Activated CD8-positive, alpha-beta memory T cell treated with anti-CD3 and anti-CD28 coated beads, Interleukin-2, amount 10 ng/mL, durations not matched to agents 7 days and 5 days (primary cell): ENCODE data around the gene C1orf198. TPM values are rescaled to one million over a fixed set of nuclear protein-coding genes. Genes with fewer than 3 reads are reported as not detected.

Experiments
- ATAC-seq: fragments of 150-1000 bp; cut with Tn5 transposase; one replicate; pipeline ENCODE4 v1.10.0; 2021; ENCODE audit warnings: moderate library complexity
- CTCF ChIA-PET: fragments of 350-600 bp; sonication (Branson Sonifier 250); formaldehyde crosslinking; loops from one replicate; lab custom pipeline; 2021; ENCODE audit warnings: antibody characterized with exemption; lab: Charles Lee
- DNase-seq: peaks from one replicate; pipeline ENCODE4 v3.0.0-alpha.2; 2020
- H3K27ac Mint-ChIP-seq: one replicate; pipeline ENCODE4 v1.8.0; 2021; ENCODE audit warnings: mild to moderate bottlenecking, mixed read lengths
- H3K27me3 Mint-ChIP-seq: one replicate; pipeline ENCODE4 v1.8.0; 2021; ENCODE audit warnings: mixed read lengths
- H3K36me3 Mint-ChIP-seq: one replicate; pipeline ENCODE4 v1.8.0; 2021; ENCODE audit warnings: mild to moderate bottlenecking, mixed read lengths
- H3K4me1 Mint-ChIP-seq: one replicate; pipeline ENCODE4 v1.8.0; 2021; ENCODE audit warnings: mixed read lengths
- H3K4me3 Mint-ChIP-seq: one replicate; pipeline ENCODE4 v1.8.0; 2021; ENCODE audit warnings: mild to moderate bottlenecking, moderate library complexity, mixed read lengths
- H3K9me3 Mint-ChIP-seq: one replicate; pipeline ENCODE4 v1.8.0; 2022; ENCODE audit warnings: low read depth, mixed read lengths
- total RNA-seq, 2 experiments: library from RNA; stranded (reverse); gene quantifications; one replicate each; pipeline ENCODE4 v1.2.3, GENCODE V29; 2021

The C1orf198 gene
- total RNA-seq, 2 experiments from 2014 or later = 1.8 to 3.6 TPM

GRCh38 chr1:230798491-230798890 is 69.8 kb downstream of the C1orf198 start:
- Mint-ChIP-seq H3K27me3 (peaks cover 10% of the 10 kb centered on the region), H3K27ac (no peak overlapping the region)
- DNase-seq = no peak

GRCh38 chr1:230797942-230798365 is 70.4 kb downstream of the C1orf198 start:
- Mint-ChIP-seq H3K4me1 (no peaks in the 10 kb centered on the region), H3K27me3 (peaks cover 10% of the 10 kb centered on the region), H3K9me3 (no peaks in the 10 kb centered on the region), H3K4me3 (no peak overlapping the region), H3K36me3 (no peaks in the 10 kb centered on the region), H3K27ac (no peak overlapping the region)
- ATAC-seq (no peak), DNase-seq (no peak)
- CTCF ChIA-PET = interaction anchor here (2.9 kb wide), 1 partner anchor 413 kb away, joined by 10 read pairs; no protein-coding TSS in a partner anchor

More at GRCh38 chr1:230798491-230798890, 69.8 kb downstream of the C1orf198 start:
- no peak for ATAC-seq
- H3K9me3 Mint-ChIP-seq = no peaks in the 10 kb centered on the region
- no peaks in the 10 kb centered on the region for H3K4me1 Mint-ChIP-seq
- no peak overlapping the region for H3K4me3 Mint-ChIP-seq
- CTCF ChIA-PET = interaction anchor here (2.9 kb wide), 1 partner anchor 412 kb away, joined by 10 read pairs; no protein-coding TSS in a partner anchor
- H3K36me3 Mint-ChIP-seq = no peaks in the 10 kb centered on the region

- Mint-ChIP-seq H3K27ac (no peak overlapping the region), H3K4me3 (no peak overlapping the region), H3K27me3 (peaks cover 10% of the 10 kb centered on the region), H3K9me3 (no peaks in the 10 kb centered on the region), H3K4me1 (no peaks in the 10 kb centered on the region), H3K36me3 (no peaks in the 10 kb centered on the region)
- CTCF ChIA-PET = interaction anchor here (2.9 kb wide), 1 partner anchor 413 kb away, joined by 10 read pairs; no protein-coding TSS in a partner anchor
- ATAC-seq (no peak), DNase-seq (no peak)
These were observed 70.9 kb downstream of the C1orf198 start for GRCh38 chr1:230797376-230797920.

GRCh38 chr1:230796626-230797025 is 71.7 kb downstream of the C1orf198 start:
- CTCF ChIA-PET = interaction anchor here (2.9 kb wide), 1 partner anchor 414 kb away, joined by 10 read pairs; no protein-coding TSS in a partner anchor
- H3K36me3 Mint-ChIP-seq = no peaks in the 10 kb centered on the region
- DNase-seq = no peak
- no peaks in the 10 kb centered on the region for H3K4me1 Mint-ChIP-seq
- no peak overlapping the region for H3K27ac Mint-ChIP-seq
- no peak overlapping the region for H3K4me3 Mint-ChIP-seq
- no peak for ATAC-seq
- peaks cover 9% of the 10 kb centered on the region for H3K27me3 Mint-ChIP-seq
- no peaks in the 10 kb centered on the region for H3K9me3 Mint-ChIP-seq

GRCh38 chr1:230794871-230795605 is 73.3 kb downstream of the C1orf198 start:
- Mint-ChIP-seq H3K36me3 (no peaks in the 10 kb centered on the region), H3K4me1 (no peaks in the 10 kb centered on the region), H3K9me3 (no peaks in the 10 kb centered on the region), H3K4me3 (no peak overlapping the region), H3K27me3 (peaks cover 11% of the 10 kb centered on the region), H3K27ac (no peak overlapping the region)
- no peak for ATAC-seq
- DNase-seq = no peak
- CTCF ChIA-PET = no interaction called here

- no peak overlapping the region for H3K4me3 Mint-ChIP-seq
- H3K9me3 Mint-ChIP-seq = no peaks in the 10 kb centered on the region
- CTCF ChIA-PET = no interaction called here
- no peak for DNase-seq
- peaks cover 11% of the 10 kb centered on the region for H3K27me3 Mint-ChIP-seq
- H3K36me3 Mint-ChIP-seq = no peaks in the 10 kb centered on the region
- no peaks in the 10 kb centered on the region for H3K4me1 Mint-ChIP-seq
- no peak overlapping the region for H3K27ac Mint-ChIP-seq
- ATAC-seq = no peak
These were observed 73.9 kb downstream of the C1orf198 start for GRCh38 chr1:230794431-230794830.

GRCh38 chr1:230793463-230793745 is 74.9 kb downstream of the C1orf198 start:
- H3K27ac Mint-ChIP-seq = no peak overlapping the region
- DNase-seq (no peak), ATAC-seq (no peak)
- H3K4me3 Mint-ChIP-seq = no peak overlapping the region
- no peaks in the 10 kb centered on the region for H3K4me1 Mint-ChIP-seq
- CTCF ChIA-PET = no interaction called here
- H3K9me3 Mint-ChIP-seq = no peaks in the 10 kb centered on the region
- no peaks in the 10 kb centered on the region for H3K36me3 Mint-ChIP-seq
- peaks cover 9% of the 10 kb centered on the region for H3K27me3 Mint-ChIP-seq

- H3K4me1 Mint-ChIP-seq = no peaks in the 10 kb centered on the region
- no peaks in the 10 kb centered on the region for H3K36me3 Mint-ChIP-seq
- H3K27ac Mint-ChIP-seq = no peak overlapping the region
- H3K27me3 Mint-ChIP-seq = peaks cover 11% of the 10 kb centered on the region
- H3K9me3 Mint-ChIP-seq = no peaks in the 10 kb centered on the region
- DNase-seq (no peak), ATAC-seq (no peak)
- no peak overlapping the region for H3K4me3 Mint-ChIP-seq
- CTCF ChIA-PET = no interaction called here
These were observed 75.4 kb downstream of the C1orf198 start for GRCh38 chr1:230792691-230793462.

GRCh38 chr1:230791986-230792564 is 76.2 kb downstream of the C1orf198 start:
- CTCF ChIA-PET = no interaction called here
- ATAC-seq (no peak), DNase-seq (no peak)
- no peaks in the 10 kb centered on the region for H3K36me3 Mint-ChIP-seq
- H3K4me3 Mint-ChIP-seq = no peak overlapping the region
- no peak overlapping the region for H3K27ac Mint-ChIP-seq
- no peaks in the 10 kb centered on the region for H3K4me1 Mint-ChIP-seq
- no peaks in the 10 kb centered on the region for H3K9me3 Mint-ChIP-seq
- peaks cover 8% of the 10 kb centered on the region for H3K27me3 Mint-ChIP-seq

- ATAC-seq = no peak
- no peaks in the 10 kb centered on the region for H3K9me3 Mint-ChIP-seq
- CTCF ChIA-PET = no interaction called here
- H3K27ac Mint-ChIP-seq = no peak overlapping the region
- no peak for DNase-seq
- no peak overlapping the region for H3K4me3 Mint-ChIP-seq
- H3K27me3 Mint-ChIP-seq = peaks cover 8% of the 10 kb centered on the region
- H3K36me3 Mint-ChIP-seq = no peaks in the 10 kb centered on the region
- H3K4me1 Mint-ChIP-seq = no peaks in the 10 kb centered on the region
These were observed 78.3 kb downstream of the C1orf198 start for GRCh38 chr1:230790026-230790425.

GRCh38 chr1:230788561-230789275 is 79.6 kb downstream of the C1orf198 start:
- peaks cover 8% of the 10 kb centered on the region for H3K27me3 Mint-ChIP-seq
- H3K9me3 Mint-ChIP-seq = no peaks in the 10 kb centered on the region
- no peak overlapping the region for H3K27ac Mint-ChIP-seq
- DNase-seq (no peak), ATAC-seq (no peak)
- CTCF ChIA-PET = no interaction called here
- no peak overlapping the region for H3K4me3 Mint-ChIP-seq
- H3K36me3 Mint-ChIP-seq = no peaks in the 10 kb centered on the region
- no peaks in the 10 kb centered on the region for H3K4me1 Mint-ChIP-seq

GRCh38 chr1:230787471-230787870 is 80.8 kb downstream of the C1orf198 start:
- no peaks in the 10 kb centered on the region for H3K4me1 Mint-ChIP-seq
- peaks cover 8% of the 10 kb centered on the region for H3K27me3 Mint-ChIP-seq
- DNase-seq (no peak), ATAC-seq (no peak)
- CTCF ChIA-PET = no interaction called here
- no peaks in the 10 kb centered on the region for H3K36me3 Mint-ChIP-seq
- H3K27ac Mint-ChIP-seq = no peak overlapping the region
- H3K4me3 Mint-ChIP-seq = no peak overlapping the region
- no peaks in the 10 kb centered on the region for H3K9me3 Mint-ChIP-seq
